Medulla oblongata (tissue), 1 donor: ENCODE results near the gene ARHGDIG.

Experiments used
- DNase-seq: peaks from one replicate; pipeline ENCODE4 v3.0.0-alpha.2; 2015; ENCODE audit errors: extremely low spot score

The ARHGDIG gene

GRCh38 chr16:280991-281659 lies 734 bp downstream of the ARHGDIG start:
- DNase-seq = no peak

GRCh38 chr16:281660-282255 lies 1.4 kb downstream of the ARHGDIG start:
- no peak for DNase-seq

- no peak for DNase-seq
These were observed 2.1 kb downstream of the ARHGDIG start for GRCh38 chr16:282491-282890.

GRCh38 chr16:283033-283805 lies 2.8 kb downstream of the ARHGDIG start, which contains the start of gene PDIA2:
Gene PDIA2, plus strand, starts transcription at chr16:283164. Its CDS starts 6 bp downstream, at chr16:283170.
- DNase-seq = peak; percentile 10

- no peak for DNase-seq
These were observed 4.1 kb downstream of the ARHGDIG start for GRCh38 chr16:284204-285120.

- no peak for DNase-seq
These were observed 5.0 kb downstream of the ARHGDIG start for GRCh38 chr16:285146-286055.

GRCh38 chr16:286491-287297 lies 6.3 kb downstream of the ARHGDIG start:
- no peak for DNase-seq

- DNase-seq = no peak
These were observed 7.0 kb downstream of the ARHGDIG start for GRCh38 chr16:287298-287811.

- DNase-seq = no peak
These were observed 7.9 kb downstream of the ARHGDIG start for GRCh38 chr16:287981-288920.

GRCh38 chr16:289395-289997 lies 9.1 kb downstream of the ARHGDIG start:
- DNase-seq = no peak

GRCh38 chr16:290015-290680 lies 9.8 kb downstream of the ARHGDIG start:
- no peak for DNase-seq

- no peak for DNase-seq
These were observed 10.5 kb downstream of the ARHGDIG start for GRCh38 chr16:290681-291405.

GRCh38 chr16:291539-291938 lies 11.1 kb downstream of the ARHGDIG start:
- DNase-seq = no peak

- DNase-seq = no peak
These were observed 12.8 kb downstream of the ARHGDIG start for GRCh38 chr16:293043-293775.

GRCh38 chr16:296276-296675 lies 15.9 kb downstream of the ARHGDIG start:
- DNase-seq = no peak
